ENCODE results near the gene ZBTB42.

DNA sequence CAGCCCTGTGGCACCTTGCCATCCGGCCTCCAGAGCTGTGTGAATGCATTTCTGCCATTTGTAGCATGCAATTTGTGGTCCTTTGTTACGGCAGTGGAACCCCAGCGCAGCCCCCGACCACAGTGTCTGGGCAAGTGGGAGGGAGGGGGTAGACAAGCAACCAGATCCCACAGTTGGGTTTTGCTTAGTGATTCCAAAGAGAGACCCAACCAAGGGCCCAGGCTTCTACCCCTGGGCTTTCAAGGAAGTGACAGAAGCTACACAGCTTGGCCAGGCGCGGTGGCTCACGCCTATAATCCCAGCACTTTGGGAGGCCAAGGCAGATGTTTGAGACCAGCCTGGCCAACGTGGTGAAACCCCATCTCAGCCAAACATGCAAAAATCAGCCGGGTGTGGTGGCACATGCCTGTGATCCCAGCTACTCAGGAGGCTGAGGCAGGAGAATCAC lies 17.8 kb downstream of the ZBTB42 start:
- TF ChIP-seq, protein P1, sequence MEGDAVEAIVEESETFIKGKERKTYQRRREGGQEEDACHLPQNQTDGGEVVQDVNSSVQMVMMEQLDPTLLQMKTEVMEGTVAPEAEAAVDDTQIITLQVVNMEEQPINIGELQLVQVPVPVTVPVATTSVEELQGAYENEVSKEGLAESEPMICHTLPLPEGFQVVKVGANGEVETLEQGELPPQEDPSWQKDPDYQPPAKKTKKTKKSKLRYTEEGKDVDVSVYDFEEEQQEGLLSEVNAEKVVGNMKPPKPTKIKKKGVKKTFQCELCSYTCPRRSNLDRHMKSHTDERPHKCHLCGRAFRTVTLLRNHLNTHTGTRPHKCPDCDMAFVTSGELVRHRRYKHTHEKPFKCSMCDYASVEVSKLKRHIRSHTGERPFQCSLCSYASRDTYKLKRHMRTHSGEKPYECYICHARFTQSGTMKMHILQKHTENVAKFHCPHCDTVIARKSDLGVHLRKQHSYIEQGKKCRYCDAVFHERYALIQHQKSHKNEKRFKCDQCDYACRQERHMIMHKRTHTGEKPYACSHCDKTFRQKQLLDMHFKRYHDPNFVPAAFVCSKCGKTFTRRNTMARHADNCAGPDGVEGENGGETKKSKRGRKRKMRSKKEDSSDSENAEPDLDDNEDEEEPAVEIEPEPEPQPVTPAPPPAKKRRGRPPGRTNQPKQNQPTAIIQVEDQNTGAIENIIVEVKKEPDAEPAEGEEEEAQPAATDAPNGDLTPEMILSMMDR (IDR thresholded peaks at IDR 0.05; ENCODE audit: low read depth, low read length, poor library complexity, severe bottlenecking), result no peak
- no peak for TF ChIP-seq EZH2phosphoT487 (IDR thresholded peaks at IDR 0.05; ENCODE audit: borderline replicate concordance, low read length)

Data from DOHH2 (cell line).